ENCODE results near the gene ADAM10. TPM values are rescaled to one million over a fixed set of nuclear protein-coding genes. Genes with fewer than 3 reads are reported as not detected.

ADAM10 gene
- total RNA-seq, 1 donor from 2014 or later: 44.6 TPM

- H3K9me3 ChIP-seq: no peaks in the 10 kb centered on the region
- H3K27me3 ChIP-seq: no peaks in the 10 kb centered on the region
- H3K4me1 ChIP-seq: peaks cover 0 to 10% of the 10 kb centered on the region in 2 donors
- no peaks in the 10 kb centered on the region for H3K36me3 ChIP-seq
- H3K4me3 ChIP-seq: peak overlapping the region in 1 of 2 donors; percentile 33
- no peak overlapping the region for H3K27ac ChIP-seq
- no peak for TF ChIP-seq CTCF (IDR thresholded peaks at IDR 0.05)
- DNase-seq (ENCODE audit: low spot score in 2 of 2): no peak
- intact Hi-C loops (cut with DNase I): no loop called here
These were observed 197.6 kb downstream of the ADAM10 start for GRCh38 chr15:58551764-58552504.

- Histone ChIP-seq H3K9me3 (no peaks in the 10 kb centered on the region), H3K4me3 (no peak overlapping the region), H3K27me3 (no peaks in the 10 kb centered on the region), H3K4me1 (peaks cover 0 to 16% of the 10 kb centered on the region in 2 donors), H3K36me3 (no peaks in the 10 kb centered on the region), H3K27ac (no peak overlapping the region)
- no peak for TF ChIP-seq CTCF (IDR thresholded peaks at IDR 0.05)
- no peak for DNase-seq (ENCODE audit: low spot score in 2 of 2)
- intact Hi-C loops (cut with DNase I): no loop called here
These were observed 198.3 kb downstream of the ADAM10 start for GRCh38 chr15:58551084-58551763.

- Histone ChIP-seq H3K4me3 (no peak overlapping the region), H3K27ac (no peak overlapping the region), H3K36me3 (no peaks in the 10 kb centered on the region), H3K27me3 (no peaks in the 10 kb centered on the region), H3K4me1 (peaks cover 0 to 16% of the 10 kb centered on the region in 2 donors), H3K9me3 (no peaks in the 10 kb centered on the region)
- intact Hi-C loops (cut with DNase I): loop anchor here (5.0 kb wide), 2 partner anchors 57 to 217 kb away; no protein-coding TSS in a partner anchor
- no peak for DNase-seq (ENCODE audit: low spot score in 2 of 2)
- TF ChIP-seq CTCF (IDR thresholded peaks at IDR 0.05): no peak
These were observed 199.8 kb downstream of the ADAM10 start for GRCh38 chr15:58549785-58550074.

- H3K27ac ChIP-seq: no peak overlapping the region
- TF ChIP-seq CTCF (IDR thresholded peaks at IDR 0.05): no peak
- intact Hi-C loops (cut with DNase I): loop anchor here (5.0 kb wide), 2 partner anchors 57 to 217 kb away; no protein-coding TSS in a partner anchor
- no peak overlapping the region for H3K4me3 ChIP-seq
- H3K27me3 ChIP-seq: no peaks in the 10 kb centered on the region
- no peaks in the 10 kb centered on the region for H3K36me3 ChIP-seq
- H3K4me1 ChIP-seq: peaks cover 0 to 16% of the 10 kb centered on the region in 2 donors
- no peak for DNase-seq (ENCODE audit: low spot score in 2 of 2)
- H3K9me3 ChIP-seq: no peaks in the 10 kb centered on the region
These were observed 200.3 kb downstream of the ADAM10 start for GRCh38 chr15:58549013-58549784.

DNA sequence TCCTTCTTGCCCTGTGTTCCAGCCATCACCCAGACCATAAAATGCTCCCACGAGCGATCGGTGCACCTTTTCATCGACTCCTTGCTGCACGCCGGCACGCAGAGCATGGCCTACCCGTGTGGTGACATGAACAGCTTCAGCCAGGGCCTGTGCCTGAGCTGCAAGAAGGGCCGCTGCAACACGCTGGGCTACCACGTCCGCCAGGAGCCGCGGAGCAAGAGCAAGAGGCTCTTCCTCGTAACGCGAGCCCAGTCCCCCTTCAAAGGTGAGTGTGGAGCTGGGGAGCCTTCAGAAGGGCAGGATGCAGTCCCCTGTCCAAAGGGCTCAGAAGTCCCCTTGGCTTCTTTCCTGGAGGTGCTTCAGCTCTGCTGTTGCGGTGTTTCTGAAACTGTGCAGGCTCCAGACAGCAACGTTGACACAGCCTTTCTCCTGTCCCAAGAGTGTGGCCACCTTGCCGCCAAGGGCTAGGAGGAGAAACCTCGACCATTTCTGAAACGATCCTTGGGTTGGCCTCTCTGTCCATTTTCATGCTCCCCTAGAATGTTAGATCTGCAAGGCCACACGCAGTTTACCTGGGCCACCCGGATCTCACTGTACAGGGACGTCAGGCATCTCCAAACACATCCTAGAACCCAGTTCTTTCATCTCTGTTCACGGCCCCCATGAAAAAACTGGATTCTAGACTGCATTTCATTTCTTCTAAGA, 201.0 kb downstream of the ADAM10 start:
- Histone ChIP-seq H3K27ac (no peak overlapping the region), H3K4me3 (no peak overlapping the region), H3K9me3 (no peaks in the 10 kb centered on the region), H3K27me3 (no peaks in the 10 kb centered on the region), H3K36me3 (no peaks in the 10 kb centered on the region), H3K4me1 (peaks cover 0 to 16% of the 10 kb centered on the region in 2 donors)
- no peak for DNase-seq (ENCODE audit: low spot score in 2 of 2)
- intact Hi-C loops (cut with DNase I): loop anchor here (5.0 kb wide), 2 partner anchors 56 to 216 kb away; no protein-coding TSS in a partner anchor
- no peak for TF ChIP-seq CTCF (IDR thresholded peaks at IDR 0.05)
